DLD1 (cell line): ENCODE results near the gene TARBP1.
"Not testable (repeated sequence)": the region's sequence is repeated elsewhere in the genome, so short reads cannot be mapped to it uniquely, and the experiment has no call there.

Experiments used
- in situ Hi-C: cut with HindIII; loops from 2 replicates; pipeline ENCODE4 v1.10.0; 2017; ENCODE audit warnings: low sequenced_read_pairs

The TARBP1 gene

DNA sequence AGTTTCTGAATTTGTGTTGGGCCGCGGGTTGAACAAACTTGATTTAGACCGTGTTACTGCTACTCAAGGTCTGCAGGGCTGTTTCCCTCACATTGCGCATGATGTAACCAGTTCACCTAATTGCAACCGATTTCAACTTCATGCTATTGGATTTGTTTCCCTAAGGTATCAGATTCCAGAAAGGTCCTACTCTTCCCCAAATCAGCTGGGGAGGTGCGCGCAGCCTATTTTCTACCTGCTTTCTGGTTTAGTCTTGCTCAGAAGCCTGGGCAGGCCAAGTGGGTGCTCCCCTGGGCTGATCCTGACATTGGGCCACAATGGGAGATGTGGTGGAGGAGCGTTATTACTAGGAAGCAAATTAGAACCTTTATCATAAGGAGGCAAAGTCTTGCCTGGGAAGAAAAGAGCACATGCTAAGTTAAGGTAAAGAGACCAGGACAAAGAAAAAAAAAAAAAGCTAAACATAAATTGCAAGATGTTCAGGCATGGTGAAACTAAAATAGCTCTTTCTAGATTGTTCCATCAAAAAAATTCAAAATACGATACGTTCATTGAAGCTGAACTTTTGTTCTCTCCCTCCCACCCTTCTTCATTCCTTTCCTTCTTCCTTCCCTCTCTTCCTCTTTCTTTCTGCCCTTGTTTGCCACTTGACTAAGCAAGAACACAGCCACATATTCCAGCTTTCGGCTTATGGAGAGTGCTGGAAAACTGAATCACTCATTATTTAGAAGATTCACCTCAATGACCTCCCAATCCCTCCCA lies 28.8 kb upstream of the TARBP1 start:
- in situ Hi-C loops, result no loop called here

DNA sequence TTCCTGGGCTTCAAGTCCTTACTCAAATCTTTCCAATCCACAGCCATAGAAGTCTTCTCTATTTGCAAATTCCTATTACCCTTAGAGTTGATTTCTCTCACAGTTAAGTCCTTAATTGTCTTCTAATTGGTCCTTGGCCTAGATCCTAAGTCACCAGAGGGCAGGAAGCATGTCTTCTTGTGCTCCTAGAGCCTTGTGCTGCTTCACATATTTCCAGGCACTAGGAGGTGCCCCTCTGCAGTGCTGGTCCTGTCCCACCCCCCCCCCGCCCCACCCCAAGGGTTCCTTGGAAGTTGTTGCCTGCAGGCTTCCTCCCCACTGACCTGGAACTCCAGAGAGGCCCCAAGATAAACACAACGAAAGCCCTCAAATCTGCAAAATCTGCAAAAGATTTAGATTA lies 28.1 kb upstream of the TARBP1 start:
- in situ Hi-C loops, result no loop called here

DNA sequence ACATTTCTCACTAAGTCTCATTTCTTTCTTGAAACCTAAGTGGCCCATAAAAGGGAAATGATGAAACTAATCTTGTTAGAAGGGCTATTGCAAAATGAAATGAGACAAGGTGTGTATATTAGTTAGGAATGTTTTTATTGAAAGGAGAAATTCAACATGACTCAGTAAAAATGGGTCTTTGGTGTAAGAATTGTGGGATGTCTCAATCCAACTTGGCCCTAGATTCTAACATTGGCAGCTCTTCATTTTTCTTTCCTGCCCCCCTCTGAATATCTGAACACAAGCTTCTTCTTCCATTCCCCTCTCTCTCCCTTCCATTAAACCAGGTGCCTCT lies 26.8 kb upstream of the TARBP1 start:
- in situ Hi-C loops, result no loop called here

DNA sequence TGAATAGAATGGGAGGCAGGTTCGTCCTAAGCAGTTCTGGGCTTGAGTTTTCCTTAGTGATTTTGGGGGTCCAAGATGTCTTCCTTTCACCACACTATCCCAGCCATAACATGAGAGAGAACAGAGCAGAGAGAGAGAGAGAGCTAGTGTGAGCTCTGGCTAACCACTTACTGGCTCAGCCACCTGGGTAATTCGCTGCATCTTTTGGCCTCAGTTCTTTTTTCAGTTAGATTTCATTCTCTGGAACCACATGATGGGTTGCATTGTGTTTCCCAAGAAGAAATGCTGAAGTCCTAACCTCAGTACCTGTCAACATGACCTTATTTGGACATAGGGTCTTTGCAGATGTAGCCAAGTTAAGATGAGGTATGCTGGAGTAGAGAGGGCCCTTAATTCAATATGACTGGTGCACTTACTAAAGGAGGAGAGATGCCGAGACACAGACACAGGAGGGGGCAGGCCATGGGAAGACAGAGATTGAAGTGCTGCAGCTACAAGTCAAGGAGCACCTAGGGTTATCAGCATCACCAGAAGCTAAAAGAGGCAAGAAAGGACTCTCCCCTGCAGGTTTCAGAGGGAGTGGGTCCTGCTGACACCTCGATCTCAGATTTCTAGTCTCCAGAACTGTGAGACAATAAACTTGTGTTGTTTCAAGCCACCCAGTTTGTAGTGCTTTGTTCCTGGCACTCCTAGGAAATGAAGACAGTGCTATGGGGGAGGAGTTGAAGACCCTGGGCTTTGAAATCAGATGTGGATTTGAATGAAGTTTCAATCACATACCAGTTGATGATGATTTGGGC lies 26.2 kb upstream of the TARBP1 start:
- in situ Hi-C loops, result no loop called here

DNA sequence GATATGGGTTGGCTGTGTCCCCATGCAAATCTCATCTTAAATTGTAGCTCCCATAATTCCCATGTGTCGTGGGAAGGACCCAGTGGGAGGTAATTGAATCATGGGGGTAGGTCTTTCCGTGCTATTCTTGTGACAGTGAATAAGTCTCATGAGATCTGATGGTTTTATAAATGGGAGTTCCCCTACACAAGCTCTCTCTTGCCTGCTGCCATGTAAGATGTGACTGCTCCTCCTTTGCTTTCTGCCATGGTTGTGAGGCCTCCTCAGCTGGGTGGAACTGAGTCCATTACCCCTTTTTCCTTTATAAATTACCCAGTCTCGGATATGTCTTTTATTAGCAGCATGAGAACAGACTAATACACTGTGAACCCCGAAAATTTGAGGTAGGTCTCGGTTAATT lies 25.3 kb upstream of the TARBP1 start:
- in situ Hi-C loops, result not testable (repeated sequence)

DNA sequence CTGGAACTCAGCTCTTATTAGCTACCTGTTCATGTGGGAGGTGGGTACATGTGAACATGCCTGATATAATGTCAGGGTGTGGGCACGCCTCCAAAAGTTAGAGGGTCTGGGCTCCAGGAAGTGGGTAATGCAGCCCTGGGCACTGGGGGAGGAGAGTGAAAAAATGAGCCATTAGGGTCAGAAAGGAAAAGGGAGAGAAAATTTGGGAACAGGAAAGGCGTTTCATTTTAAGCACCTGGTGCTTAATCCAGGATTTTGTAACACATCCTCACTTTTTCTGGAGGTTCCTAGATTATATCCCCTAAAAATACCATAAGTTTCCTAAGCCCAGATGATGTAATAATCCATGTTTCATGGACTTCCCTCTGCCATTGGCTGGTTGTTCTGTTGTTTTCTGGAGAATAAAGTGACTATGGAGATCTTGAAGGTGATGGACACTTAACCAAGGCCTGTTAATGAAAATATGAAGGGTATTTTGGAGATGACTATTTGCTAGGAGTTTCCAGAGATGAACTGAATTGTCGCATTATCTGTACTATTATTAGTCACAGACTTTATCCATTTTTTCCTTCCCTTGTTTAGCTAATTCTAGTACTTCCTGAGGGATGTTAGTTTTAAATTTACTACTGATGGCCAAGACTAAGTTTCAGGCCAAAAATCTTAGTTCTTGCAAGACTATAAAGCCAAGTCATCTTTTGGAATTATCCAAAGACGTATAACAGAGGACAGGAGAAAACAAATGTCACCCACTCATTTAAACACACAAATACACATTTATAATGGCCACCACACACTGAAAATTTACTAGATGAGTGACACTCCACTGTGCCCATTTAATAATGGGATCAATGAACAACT lies 24.4 kb upstream of the TARBP1 start:
- in situ Hi-C loops, result no loop called here

DNA sequence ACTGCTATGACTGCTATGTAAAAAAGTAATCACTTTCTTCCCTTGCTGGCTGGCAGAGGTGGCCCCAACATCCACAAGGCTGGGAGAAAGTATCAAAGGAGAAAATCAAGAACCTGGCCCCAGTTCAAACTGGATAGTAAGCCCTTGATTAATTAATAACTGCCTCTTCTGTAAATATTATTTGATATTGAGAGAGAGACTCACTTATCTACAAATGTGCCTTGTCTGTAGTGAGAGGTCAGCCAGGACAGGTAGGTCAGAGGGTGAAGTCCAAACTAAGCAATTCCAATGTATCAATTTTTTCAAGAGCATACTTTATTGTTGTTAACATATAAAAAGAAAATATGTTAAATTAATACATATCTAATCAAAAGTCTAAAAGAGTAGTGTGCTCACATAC lies 23.8 kb upstream of the TARBP1 start:
- in situ Hi-C loops, result no loop called here

DNA sequence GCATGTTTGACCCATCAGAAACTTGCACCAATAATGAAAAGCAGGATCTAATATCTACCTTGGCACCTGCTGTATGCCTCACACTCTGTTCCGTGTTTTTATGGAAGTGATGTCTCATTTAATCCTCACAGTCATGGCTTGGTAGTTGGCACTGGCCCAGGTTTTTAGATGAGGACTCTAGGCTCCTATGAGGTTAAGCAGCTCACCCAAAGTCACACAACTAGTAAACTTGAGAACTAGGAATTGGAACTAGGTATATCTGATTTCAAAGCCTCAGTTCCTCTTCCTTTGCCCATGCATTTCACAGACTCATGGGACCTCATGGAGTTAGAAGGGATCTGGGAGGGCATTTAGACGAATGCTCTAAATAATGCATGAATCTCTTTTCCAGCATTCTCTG lies 21.3 kb upstream of the TARBP1 start:
- in situ Hi-C loops, result no loop called here

DNA sequence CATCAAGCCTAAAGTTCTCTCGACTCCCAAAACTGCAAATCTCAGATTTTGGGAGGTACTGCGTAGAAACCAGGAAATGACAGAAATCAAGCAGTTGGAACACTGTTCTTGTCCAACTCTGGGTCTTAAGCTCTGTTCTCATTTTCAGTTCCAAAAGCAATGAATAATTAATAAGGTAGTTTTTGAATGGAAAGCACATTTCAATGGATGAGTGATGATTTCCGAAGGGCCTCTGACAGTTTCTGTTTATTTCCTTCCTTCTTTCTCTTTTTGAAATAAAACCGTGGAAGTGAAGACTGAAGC lies 20.9 kb upstream of the TARBP1 start:
- in situ Hi-C loops, result no loop called here

DNA sequence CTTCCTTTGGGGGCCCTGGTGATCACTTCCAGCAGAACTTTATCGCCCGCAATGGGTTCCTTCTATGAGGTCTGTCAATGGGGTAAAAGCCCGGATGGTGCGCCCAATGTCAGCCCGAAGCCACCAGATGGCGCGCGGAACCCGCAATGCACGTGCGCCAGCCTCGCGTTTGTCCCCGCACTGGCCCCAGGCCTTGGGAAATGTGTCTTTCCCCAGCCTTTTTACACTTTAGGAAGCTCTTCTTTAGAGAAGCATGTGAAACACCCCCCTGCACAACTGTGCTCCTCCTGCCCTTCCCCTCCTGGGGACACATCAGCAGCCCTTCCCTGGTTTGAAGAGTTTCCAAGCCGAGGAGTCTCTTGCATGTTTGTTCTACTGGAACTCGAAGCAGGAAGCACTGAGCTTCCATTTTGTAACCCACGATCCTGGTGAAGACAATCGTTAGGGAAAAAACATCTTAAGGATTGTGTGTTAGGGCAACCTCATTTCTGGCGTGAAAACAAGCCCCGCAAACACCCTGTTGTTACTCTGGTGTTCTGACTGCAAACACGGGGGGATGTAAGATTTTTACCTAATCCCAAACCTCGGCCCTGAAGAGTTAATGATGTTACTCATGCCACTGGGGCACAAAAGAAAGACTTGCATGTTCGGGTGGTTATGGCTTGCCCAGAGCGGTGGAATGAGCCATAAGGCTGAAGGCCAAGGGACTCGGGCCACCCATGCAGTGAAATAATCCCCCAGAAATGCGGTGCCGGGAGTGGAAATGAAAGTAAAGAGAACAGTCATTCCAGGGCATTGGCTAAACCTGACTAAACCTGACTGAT lies 20.4 kb upstream of the TARBP1 start:
- in situ Hi-C loops, result no loop called here

DNA sequence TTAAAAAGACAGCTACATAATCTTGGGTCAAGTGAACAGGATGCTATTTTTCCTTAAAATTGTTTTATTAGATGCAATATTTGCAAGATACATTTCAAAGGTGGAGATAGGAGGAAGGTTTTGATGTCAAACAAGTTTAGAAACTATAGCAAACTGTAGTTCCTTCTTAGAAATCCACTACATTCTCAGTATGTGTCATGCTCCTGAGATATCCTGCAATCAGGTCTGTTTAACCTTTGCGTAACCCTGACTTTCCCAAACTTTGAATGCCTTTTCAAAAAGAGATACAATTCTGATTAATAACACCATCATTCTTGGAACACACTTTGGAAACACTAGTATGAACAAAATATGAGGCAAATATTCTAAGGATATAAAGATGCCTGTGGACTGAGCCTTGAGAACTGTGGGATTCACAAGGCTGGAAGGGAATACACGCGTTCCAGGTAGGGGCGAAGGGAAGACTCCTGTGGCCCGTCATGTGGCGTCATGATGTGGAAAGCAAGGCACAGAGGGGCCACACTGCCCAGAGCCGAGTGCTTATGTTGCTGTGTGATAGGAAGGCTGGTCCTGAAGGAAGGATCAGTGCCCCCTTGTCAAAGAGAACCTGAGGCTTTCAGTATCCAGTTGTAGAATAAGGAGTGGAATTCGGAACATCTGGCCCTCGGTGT lies 19.6 kb upstream of the TARBP1 start:
- in situ Hi-C loops, result no loop called here

DNA sequence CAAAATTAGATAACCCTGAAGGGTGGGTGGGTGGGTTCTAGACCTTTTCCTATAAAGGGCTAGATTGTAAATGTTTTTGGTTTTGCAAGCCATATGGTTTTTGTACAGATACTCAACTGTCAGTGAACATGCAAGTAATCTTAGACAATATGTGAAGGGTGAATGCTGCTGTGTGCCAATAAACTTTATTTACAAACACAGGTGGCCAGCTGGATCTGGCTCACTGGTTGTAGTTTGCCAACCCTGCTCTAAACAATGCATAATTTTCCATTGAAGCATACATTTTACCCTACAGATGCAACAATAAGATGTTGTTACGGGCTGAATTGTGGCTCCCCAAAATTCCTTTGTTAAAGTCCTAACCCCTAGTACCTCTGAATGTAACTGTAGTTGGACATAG lies 18.6 kb upstream of the TARBP1 start:
- in situ Hi-C loops, result no loop called here

DNA sequence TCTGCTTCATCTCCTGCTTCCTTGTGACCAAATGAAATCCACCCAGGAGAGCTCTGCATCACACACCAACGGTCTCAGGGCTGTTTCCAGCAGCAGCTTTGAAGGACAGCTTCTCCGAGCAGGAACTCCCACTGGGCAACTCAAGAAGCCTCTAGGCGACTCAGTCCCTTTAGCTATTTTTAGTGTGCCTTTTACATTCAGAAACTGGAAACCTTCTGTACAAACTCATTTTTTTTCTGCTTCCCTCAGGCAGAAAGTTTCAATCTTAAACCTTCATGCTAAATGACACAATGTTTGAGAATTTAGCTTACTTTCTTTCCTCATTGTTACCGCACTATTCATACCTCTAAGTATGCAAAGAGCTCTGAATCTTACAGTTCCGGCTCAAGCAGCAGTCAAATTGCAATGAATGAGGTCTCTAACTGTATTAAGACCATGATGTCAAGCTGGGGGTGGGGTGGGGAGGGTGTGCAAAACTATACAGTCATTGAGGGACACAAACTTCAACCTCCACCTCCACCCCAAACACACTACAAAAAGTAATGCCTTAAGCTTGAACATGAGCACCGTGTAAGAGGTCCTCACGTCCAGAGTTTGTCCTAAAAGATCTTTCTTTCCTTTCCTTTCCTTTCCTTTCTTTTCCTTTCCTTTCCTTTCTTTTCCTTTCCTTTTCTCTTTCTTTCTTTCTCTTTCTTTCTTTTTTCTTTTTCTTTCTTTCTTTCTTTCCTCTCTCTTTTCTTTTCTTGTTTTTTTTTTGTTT lies 16.4 kb upstream of the TARBP1 start:
- in situ Hi-C loops, result no loop called here

DNA sequence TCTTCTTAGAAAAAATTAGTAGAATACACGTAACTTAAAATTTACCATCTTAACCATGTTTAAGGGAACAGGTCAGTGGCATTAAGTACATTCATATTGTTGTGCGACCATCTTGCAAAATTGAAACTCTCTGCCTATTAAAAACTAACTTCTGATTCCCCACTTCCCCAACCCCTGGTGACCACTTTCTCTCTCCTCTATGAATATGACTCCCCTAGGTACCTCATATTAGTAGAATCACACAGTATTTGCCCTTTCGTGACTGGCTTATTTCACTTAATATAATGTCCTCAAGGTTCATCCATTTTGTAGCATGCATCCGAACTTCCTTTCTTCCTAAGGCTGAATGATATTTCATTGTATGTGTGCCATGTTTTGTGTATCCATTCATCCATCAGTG lies 15.1 kb upstream of the TARBP1 start:
- in situ Hi-C loops, result no loop called here

DNA sequence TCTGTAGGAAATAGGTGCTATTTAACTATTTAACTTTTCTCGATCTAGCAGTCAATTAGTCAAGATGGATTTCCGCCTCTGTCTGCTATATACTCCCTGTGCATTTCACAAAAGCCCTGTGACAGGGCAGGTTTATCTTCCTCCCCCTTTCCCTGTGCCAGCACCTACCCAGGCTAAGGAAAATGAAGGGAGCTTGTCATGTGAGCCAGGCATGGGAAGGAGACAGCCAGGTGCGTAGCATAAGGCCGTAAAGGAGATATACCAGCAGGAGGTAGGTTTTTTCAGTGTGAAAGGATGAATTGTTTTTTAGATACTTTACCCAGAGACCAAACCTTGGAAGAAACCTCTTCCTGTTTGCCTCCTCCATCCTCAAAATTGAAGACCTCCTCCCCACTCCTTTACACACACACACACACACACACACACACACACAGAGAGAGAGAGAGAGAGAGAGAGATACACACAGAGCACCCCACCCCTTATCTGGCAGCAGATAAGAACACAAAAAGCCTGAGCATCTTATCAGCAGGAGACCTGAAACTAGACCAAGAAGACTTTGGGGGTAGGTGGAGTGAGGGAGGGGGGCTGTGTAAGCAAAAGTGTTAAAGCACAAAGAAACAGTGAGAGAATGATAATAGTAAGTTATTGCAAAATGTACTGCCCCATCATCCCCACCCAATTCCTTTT lies 12.0 kb upstream of the TARBP1 start:
- in situ Hi-C loops, result no loop called here

DNA sequence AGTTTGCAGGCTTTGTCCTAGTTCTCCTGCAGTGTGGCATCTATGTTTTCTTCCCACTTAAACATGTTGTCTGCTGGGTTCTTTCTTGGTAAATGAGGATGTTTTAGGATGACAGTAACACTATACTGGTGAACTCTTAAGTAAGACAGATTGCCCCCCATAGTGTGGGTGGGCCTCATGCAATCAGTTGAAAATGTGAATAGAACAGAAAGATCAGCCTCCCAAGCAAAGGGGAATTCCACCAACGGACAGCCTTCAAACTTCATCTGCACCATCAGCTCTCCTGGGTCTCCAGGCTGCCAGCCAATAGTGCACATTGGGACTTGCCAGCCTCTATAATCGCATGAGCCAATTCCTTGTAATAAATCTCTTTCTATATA lies 10.7 kb upstream of the TARBP1 start:
- in situ Hi-C loops, result no loop called here

DNA sequence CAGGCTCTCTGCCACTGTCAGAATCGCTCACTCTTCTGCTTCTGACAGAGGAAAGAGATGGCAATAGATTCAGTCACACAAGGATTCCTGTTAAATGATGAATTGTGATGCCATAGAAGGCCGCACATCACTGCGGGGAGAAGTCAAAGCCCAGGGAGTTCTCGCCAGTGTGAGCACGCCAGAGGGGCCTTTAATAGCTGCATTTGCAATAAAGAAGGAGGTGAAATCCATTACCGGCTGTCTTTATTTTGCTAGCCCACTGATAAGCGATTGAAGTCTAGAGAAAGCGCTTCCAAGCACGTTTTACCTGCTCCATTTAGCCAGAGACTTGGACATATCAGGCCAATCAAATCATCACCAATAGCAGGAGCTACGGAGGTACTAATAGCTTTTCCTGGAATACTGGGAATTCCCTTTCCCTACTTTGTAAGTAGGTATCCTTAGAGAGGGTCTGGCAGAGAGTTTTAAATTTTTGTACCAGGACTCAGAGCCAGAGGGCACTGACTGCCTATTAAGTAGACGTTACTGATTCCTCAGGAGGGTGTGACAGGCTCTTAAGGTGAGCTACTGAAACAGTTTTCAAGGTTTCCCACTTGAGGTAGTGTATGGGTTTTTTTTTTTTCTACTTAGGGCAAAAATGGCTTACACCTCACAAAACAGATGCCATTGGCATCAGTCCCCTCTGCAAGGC lies 10.2 kb upstream of the TARBP1 start:
- in situ Hi-C loops, result no loop called here
